Measurements from ENCODE around the gene ENKD1.

GRCh38 chr16:67644038-67644437, 22.5 kb downstream of the ENKD1 start:
- TF ChIP-seq POLR2A (IDR thresholded peaks at IDR 0.05) (no peak), CTCF (IDR thresholded peaks at IDR 0.05) (no peak)

Measured in upper lobe of left lung (tissue), 4 donors.